ENCODE measurements around the gene ITGB8.
A peak's percentile ranks its signal among the peaks of the same experiment; 100 is the strongest.
"Not testable (repeated sequence)": the region's sequence is repeated elsewhere in the genome, so short reads cannot be mapped to it uniquely, and the experiment has no call there.

The ITGB8 gene

GRCh38 chr7:20330239-20330927 lies at the start of gene ITGB8:
ITGB8 (plus strand) TSS chr7:20330900; CDS start chr7:20331807, 907 bp downstream.
- peak; percentile 90 for DNase-seq

- no peak for DNase-seq
These were observed 47.7 kb upstream of the ITGB8 start for GRCh38 chr7:20282959-20283358.

GRCh38 chr7:20283385-20283784 lies 47.3 kb upstream of the ITGB8 start:
- no peak for DNase-seq

- DNase-seq, result no peak
These were observed 46.5 kb upstream of the ITGB8 start for GRCh38 chr7:20284003-20284770.

- DNase-seq, result no peak
These were observed 45.9 kb upstream of the ITGB8 start for GRCh38 chr7:20284771-20285143.

- DNase-seq, result no peak
These were observed 43.4 kb upstream of the ITGB8 start for GRCh38 chr7:20287317-20287716.

GRCh38 chr7:20288036-20288435 lies 42.7 kb upstream of the ITGB8 start:
- no peak for DNase-seq

GRCh38 chr7:20290505-20291111 lies 40.1 kb upstream of the ITGB8 start:
- no peak for DNase-seq

GRCh38 chr7:20293336-20293735 lies 37.4 kb upstream of the ITGB8 start:
- no peak for DNase-seq

GRCh38 chr7:20296444-20296843 lies 34.3 kb upstream of the ITGB8 start:
- no peak for DNase-seq

- no peak for DNase-seq
These were observed 33.8 kb upstream of the ITGB8 start for GRCh38 chr7:20296901-20297300.

GRCh38 chr7:20298486-20298901 lies 32.2 kb upstream of the ITGB8 start:
- DNase-seq, result no peak

- DNase-seq, result no peak
These were observed 31.6 kb upstream of the ITGB8 start for GRCh38 chr7:20299145-20299544.

GRCh38 chr7:20299647-20300312 lies 30.9 kb upstream of the ITGB8 start:
- DNase-seq, result no peak

GRCh38 chr7:20301311-20301939 lies 29.3 kb upstream of the ITGB8 start:
- no peak for DNase-seq

- not testable (repeated sequence) for DNase-seq
These were observed 28.4 kb upstream of the ITGB8 start for GRCh38 chr7:20302300-20302699.

- DNase-seq, result no peak
These were observed 27.8 kb upstream of the ITGB8 start for GRCh38 chr7:20302891-20303290.

- no peak for DNase-seq
These were observed 26.3 kb upstream of the ITGB8 start for GRCh38 chr7:20304366-20304765.

- DNase-seq, result no peak
These were observed 25.0 kb upstream of the ITGB8 start for GRCh38 chr7:20305726-20306125.

- DNase-seq, result no peak
These were observed 24.3 kb upstream of the ITGB8 start for GRCh38 chr7:20306180-20306946.

- no peak for DNase-seq
These were observed 23.6 kb upstream of the ITGB8 start for GRCh38 chr7:20307119-20307518.

GRCh38 chr7:20307901-20308300 lies 22.8 kb upstream of the ITGB8 start:
- no peak for DNase-seq

Data from activated CD4-positive, alpha-beta T cell treated with anti-CD3 and anti-CD28 coated beads for 48 hours (primary cell).